H1 (cell line): ENCODE data around the gene RETREG1.
"Not testable (repeated sequence)": the region's sequence is repeated elsewhere in the genome, so short reads cannot be mapped to it uniquely, and the experiment has no call there.

Source experiments
- CTCF ChIP-seq, 3 experiments: IDR thresholded peaks; 1 replicate in 2 of 3; 2 replicates in 1 of 3; pipeline versions ENCODE4 v1.5.1 to v1.6.1; 2011; ENCODE audit warnings: low read length in 3 of 3, mild to moderate bottlenecking in 3 of 3, inconsistent platforms in 2 of 3, low read depth in 1 of 3, moderate library complexity in 1 of 3; ENCODE audit not compliant: insufficient read depth in 1 of 3; ENCODE audit errors: control extremely low read depth in 1 of 3
- EP300 ChIP-seq, 2 experiments: IDR thresholded peaks; 1 replicate in 1 of 2; 2 replicates in 1 of 2; pipeline ENCODE4 v1.6.1; 2011 to 2012; ENCODE audit warnings: low read depth in 2 of 2, low read length in 2 of 2, mild to moderate bottlenecking in 2 of 2, borderline replicate concordance in 1 of 2, inconsistent platforms in 1 of 2, moderate library complexity in 1 of 2
- POLR2A ChIP-seq, 2 experiments: IDR thresholded peaks; 1 replicate in 1 of 2; 2 replicates in 1 of 2; pipeline ENCODE4 v1.6.1; 2011; ENCODE audit warnings: low read depth in 2 of 2, low read length in 2 of 2, mild to moderate bottlenecking in 2 of 2; ENCODE audit errors: control extremely low read depth in 1 of 2
- POLR2AphosphoS5 ChIP-seq: IDR thresholded peaks from 2 replicates; pipeline ENCODE4 v1.6.1; 2011; ENCODE audit warnings: low read depth, low read length
- RXRA ChIP-seq: IDR thresholded peaks from 2 replicates; pipeline ENCODE4 v1.6.1; 2011; ENCODE audit warnings: low read depth, mild to moderate bottlenecking, low read length, moderate library complexity; ENCODE audit not compliant: insufficient read depth
- TF ChIP-seq, protein P1 (sequence below): IDR thresholded peaks from 2 replicates; pipeline ENCODE4 v1.6.1; 2011; ENCODE audit warnings: low read depth, mild to moderate bottlenecking, low read length; ENCODE audit not compliant: insufficient read depth

DNA sequence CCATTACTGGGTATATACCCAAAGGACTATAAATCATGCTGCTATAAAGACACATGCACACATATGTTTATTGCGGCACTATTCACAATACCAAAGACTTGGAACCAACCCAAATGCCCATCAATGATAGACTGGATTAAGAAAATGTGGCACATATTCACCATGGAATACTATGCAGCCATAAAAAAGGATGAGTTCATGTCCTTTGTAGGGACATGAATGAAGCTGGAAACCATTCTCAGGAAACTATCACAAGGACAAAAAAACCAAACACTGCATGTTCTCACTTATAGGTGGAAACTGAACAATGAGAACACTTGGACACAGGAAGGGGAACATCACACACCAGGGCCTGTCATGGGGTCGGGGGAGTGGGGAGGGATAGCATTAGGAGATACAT, 5.9 kb downstream of the RETREG1 start:
- TF ChIP-seq CTCF (IDR thresholded peaks at IDR 0.05; ENCODE audit: control extremely low read depth in 1 of 3, insufficient read depth in 1 of 3, low read depth in 1 of 3, low read length in 3 of 3); RXRA; POLR2A (IDR thresholded peaks at IDR 0.05; ENCODE audit: control extremely low read depth in 1 of 2, low read depth in 2 of 2, low read length in 2 of 2); EP300 (IDR thresholded peaks at IDR 0.05; ENCODE audit: borderline replicate concordance in 1 of 2, low read depth in 2 of 2, low read length in 2 of 2); POLR2AphosphoS5: not testable (repeated sequence)
- TF ChIP-seq, protein P1, sequence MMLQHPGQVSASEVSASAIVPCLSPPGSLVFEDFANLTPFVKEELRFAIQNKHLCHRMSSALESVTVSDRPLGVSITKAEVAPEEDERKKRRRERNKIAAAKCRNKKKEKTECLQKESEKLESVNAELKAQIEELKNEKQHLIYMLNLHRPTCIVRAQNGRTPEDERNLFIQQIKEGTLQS: not testable (repeated sequence)
